SK-N-SH (cell line): ENCODE measurements around the gene ERCC6L.

ENCODE experiments used
- CHD2 ChIP-seq: fragments of 150-350 bp; IDR thresholded peaks from 2 replicates; pipeline ENCODE4 v1.6.1; 2018; ENCODE audit warnings: low read length; ENCODE audit not compliant: partially characterized antibody
- EP300 ChIP-seq, 2 experiments: IDR thresholded peaks; 2 replicates each; pipeline versions ENCODE4 v1.4.0 to v1.6.1; 2012; ENCODE audit warnings: borderline replicate concordance in 1 of 2, low read depth in 1 of 2, low read length in 1 of 2
- FOXJ3 ChIP-seq: sonication (generic); formaldehyde crosslinking; IDR thresholded peaks from 2 replicates; pipeline ENCODE4 v1.5.1; 2020; ENCODE audit warnings: mild to moderate bottlenecking, missing genetic modification reagents
- FOXM1 ChIP-seq: IDR thresholded peaks from 2 replicates; pipeline ENCODE4 v1.4.0; 2012; ENCODE audit warnings: low read depth, mild to moderate bottlenecking
- JUND ChIP-seq: IDR thresholded peaks from 2 replicates; pipeline ENCODE4 v1.4.0; 2012
- NRF1 ChIP-seq: IDR thresholded peaks from 2 replicates; pipeline ENCODE4 v1.6.1; 2012; ENCODE audit warnings: low read depth, mild to moderate bottlenecking, low read length
- POLR2AphosphoS5 ChIP-seq: IDR thresholded peaks from 2 replicates; pipeline ENCODE4 v1.6.1; 2012; ENCODE audit warnings: low read depth, low read length
- RXRA ChIP-seq: IDR thresholded peaks from 2 replicates; pipeline ENCODE4 v1.4.0; 2012; ENCODE audit warnings: low read depth, mild to moderate bottlenecking, borderline replicate concordance
- YY1 ChIP-seq: IDR thresholded peaks from 2 replicates; pipeline ENCODE4 v1.4.0; 2012; ENCODE audit warnings: low read depth, mild to moderate bottlenecking
- TF ChIP-seq, protein P1 (sequence below): IDR thresholded peaks from 2 replicates; pipeline ENCODE4 v1.4.0; 2012; ENCODE audit warnings: low read depth, borderline replicate concordance
- TF ChIP-seq, protein P2 (sequence below): IDR thresholded peaks from 2 replicates; pipeline ENCODE4 v1.4.0; 2012; ENCODE audit warnings: low read depth, borderline replicate concordance
- TF ChIP-seq, protein P3 (sequence below): fragments of 200-600 bp; sonication (generic); IDR thresholded peaks from 2 replicates; pipeline ENCODE4 v1.6.1; 2017; ENCODE audit warnings: antibody characterized with exemption, mild to moderate bottlenecking, moderate library complexity
- TF ChIP-seq, protein P4 (sequence below): IDR thresholded peaks from 2 replicates; pipeline ENCODE4 v1.4.0; 2012; ENCODE audit warnings: low read depth
- TF ChIP-seq, protein P5 (sequence below): fragments of 150-350 bp; IDR thresholded peaks from 2 replicates; pipeline ENCODE4 v1.6.1; 2017; ENCODE audit warnings: antibody characterized with exemption, low read length, low read depth, borderline replicate concordance

DNA sequence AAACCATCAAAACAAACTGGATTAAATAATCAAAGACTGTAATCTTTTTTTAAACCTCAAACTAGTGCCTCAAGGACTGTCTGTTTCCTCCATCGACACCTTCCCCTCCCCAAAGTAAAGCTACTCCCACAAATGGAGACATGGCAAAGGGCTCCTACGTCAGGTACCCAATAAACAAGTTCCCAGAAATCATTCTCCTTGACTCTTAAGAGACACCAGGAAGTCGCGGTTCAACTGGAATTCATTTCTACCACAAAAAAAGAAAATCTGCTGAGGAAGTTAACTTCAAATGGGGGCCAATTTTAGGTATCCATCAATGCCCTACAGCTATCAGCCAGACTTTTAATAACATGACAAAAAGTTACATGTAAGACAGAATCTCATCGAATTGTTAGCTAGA is 35.7 kb upstream of the ERCC6L start:
- TF ChIP-seq JUND (no peak), YY1 (no peak), CHD2 (no peak), POLR2AphosphoS5 (no peak), NRF1 (no peak), EP300 (IDR thresholded peaks at IDR 0.05; ENCODE audit: borderline replicate concordance in 1 of 2, low read depth in 1 of 2, low read length in 1 of 2) (no peak), FOXM1 (no peak), RXRA (no peak), FOXJ3 (CRISPR knock-in tag) (no peak)
- TF ChIP-seq, protein P1, sequence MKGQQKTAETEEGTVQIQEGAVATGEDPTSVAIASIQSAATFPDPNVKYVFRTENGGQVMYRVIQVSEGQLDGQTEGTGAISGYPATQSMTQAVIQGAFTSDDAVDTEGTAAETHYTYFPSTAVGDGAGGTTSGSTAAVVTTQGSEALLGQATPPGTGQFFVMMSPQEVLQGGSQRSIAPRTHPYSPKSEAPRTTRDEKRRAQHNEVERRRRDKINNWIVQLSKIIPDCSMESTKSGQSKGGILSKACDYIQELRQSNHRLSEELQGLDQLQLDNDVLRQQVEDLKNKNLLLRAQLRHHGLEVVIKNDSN = no peak
- TF ChIP-seq, protein P2, sequence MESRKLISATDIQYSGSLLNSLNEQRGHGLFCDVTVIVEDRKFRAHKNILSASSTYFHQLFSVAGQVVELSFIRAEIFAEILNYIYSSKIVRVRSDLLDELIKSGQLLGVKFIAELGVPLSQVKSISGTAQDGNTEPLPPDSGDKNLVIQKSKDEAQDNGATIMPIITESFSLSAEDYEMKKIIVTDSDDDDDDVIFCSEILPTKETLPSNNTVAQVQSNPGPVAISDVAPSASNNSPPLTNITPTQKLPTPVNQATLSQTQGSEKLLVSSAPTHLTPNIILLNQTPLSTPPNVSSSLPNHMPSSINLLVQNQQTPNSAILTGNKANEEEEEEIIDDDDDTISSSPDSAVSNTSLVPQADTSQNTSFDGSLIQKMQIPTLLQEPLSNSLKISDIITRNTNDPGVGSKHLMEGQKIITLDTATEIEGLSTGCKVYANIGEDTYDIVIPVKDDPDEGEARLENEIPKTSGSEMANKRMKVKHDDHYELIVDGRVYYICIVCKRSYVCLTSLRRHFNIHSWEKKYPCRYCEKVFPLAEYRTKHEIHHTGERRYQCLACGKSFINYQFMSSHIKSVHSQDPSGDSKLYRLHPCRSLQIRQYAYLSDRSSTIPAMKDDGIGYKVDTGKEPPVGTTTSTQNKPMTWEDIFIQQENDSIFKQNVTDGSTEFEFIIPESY = no peak
- TF ChIP-seq, protein P3, sequence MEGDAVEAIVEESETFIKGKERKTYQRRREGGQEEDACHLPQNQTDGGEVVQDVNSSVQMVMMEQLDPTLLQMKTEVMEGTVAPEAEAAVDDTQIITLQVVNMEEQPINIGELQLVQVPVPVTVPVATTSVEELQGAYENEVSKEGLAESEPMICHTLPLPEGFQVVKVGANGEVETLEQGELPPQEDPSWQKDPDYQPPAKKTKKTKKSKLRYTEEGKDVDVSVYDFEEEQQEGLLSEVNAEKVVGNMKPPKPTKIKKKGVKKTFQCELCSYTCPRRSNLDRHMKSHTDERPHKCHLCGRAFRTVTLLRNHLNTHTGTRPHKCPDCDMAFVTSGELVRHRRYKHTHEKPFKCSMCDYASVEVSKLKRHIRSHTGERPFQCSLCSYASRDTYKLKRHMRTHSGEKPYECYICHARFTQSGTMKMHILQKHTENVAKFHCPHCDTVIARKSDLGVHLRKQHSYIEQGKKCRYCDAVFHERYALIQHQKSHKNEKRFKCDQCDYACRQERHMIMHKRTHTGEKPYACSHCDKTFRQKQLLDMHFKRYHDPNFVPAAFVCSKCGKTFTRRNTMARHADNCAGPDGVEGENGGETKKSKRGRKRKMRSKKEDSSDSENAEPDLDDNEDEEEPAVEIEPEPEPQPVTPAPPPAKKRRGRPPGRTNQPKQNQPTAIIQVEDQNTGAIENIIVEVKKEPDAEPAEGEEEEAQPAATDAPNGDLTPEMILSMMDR = no peak
- TF ChIP-seq, protein P4, sequence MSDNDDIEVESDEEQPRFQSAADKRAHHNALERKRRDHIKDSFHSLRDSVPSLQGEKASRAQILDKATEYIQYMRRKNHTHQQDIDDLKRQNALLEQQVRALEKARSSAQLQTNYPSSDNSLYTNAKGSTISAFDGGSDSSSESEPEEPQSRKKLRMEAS = no peak
- TF ChIP-seq, protein P5, sequence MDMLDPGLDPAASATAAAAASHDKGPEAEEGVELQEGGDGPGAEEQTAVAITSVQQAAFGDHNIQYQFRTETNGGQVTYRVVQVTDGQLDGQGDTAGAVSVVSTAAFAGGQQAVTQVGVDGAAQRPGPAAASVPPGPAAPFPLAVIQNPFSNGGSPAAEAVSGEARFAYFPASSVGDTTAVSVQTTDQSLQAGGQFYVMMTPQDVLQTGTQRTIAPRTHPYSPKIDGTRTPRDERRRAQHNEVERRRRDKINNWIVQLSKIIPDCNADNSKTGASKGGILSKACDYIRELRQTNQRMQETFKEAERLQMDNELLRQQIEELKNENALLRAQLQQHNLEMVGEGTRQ = no peak
